ENCODE results near the gene GPBP1L1.
A peak's percentile ranks its signal among the peaks of the same experiment; 100 is the strongest.
"Not testable (repeated sequence)": the region's sequence is repeated elsewhere in the genome, so short reads cannot be mapped to it uniquely, and the experiment has no call there.

The GPBP1L1 gene

GRCh38 chr1:45693811-45694210 is 7.5 kb upstream of the GPBP1L1 start:
- not testable (repeated sequence) for H3K4me1 Mint-ChIP-seq (ENCODE audit: low read depth); H3K27me3 Mint-ChIP-seq

GRCh38 chr1:45687754-45688740 is 1.7 kb upstream of the GPBP1L1 start, which contains the start of gene TMEM69:
Gene TMEM69 (plus strand): TSS chr1:45688181. CDS start chr1:45691069, 2,888 bp downstream.
- H3K36me3 Mint-ChIP-seq (ENCODE audit: low read depth): peaks cover 71% of the 10 kb centered on the region
- peaks cover 30% of the 10 kb centered on the region for H3K4me1 Mint-ChIP-seq (ENCODE audit: low read depth)
- H3K9me3 Mint-ChIP-seq: no peaks in the 10 kb centered on the region
- H3K27ac Mint-ChIP-seq: peak within 1 kb of the TSS; percentile 90
- intact Hi-C loops (cut with micrococcal nuclease): loop anchor here (1.0 to 10.0 kb wide), 5 partner anchors 62 to 157 kb away; partner anchors contain the start of genes IPP, MAST2 and NASP
- no peaks in the 10 kb centered on the region for H3K27me3 Mint-ChIP-seq
- peak within 1 kb of the TSS; percentile 97 for H3K4me3 Mint-ChIP-seq

More at GRCh38 chr1:45693811-45694210, 7.5 kb upstream of the GPBP1L1 start:
- H3K9me3 Mint-ChIP-seq; intact Hi-C loops (cut with micrococcal nuclease); H3K27ac Mint-ChIP-seq; H3K4me3 Mint-ChIP-seq: not testable (repeated sequence)
- H3K36me3 Mint-ChIP-seq (ENCODE audit: low read depth): peaks cover 70% of the 10 kb centered on the region

GRCh38 chr1:45687014-45687753 is 851 bp upstream of the GPBP1L1 start:
- intact Hi-C loops (cut with micrococcal nuclease): loop anchor here (5.0 to 10.0 kb wide), 2 partner anchors 80 to 158 kb away; no protein-coding TSS in a partner anchor
- Mint-ChIP-seq H3K4me3 (peak overlapping the region; percentile 97), H3K4me1 (ENCODE audit: low read depth) (peaks cover 34% of the 10 kb centered on the region), H3K27me3 (no peaks in the 10 kb centered on the region), H3K27ac (peak overlapping the region; percentile 90), H3K36me3 (ENCODE audit: low read depth) (peaks cover 66% of the 10 kb centered on the region), H3K9me3 (no peaks in the 10 kb centered on the region)

- peak overlapping the region; percentile 90 for H3K27ac Mint-ChIP-seq
- peak overlapping the region; percentile 97 for H3K4me3 Mint-ChIP-seq
- H3K36me3 Mint-ChIP-seq (ENCODE audit: low read depth): peaks cover 54% of the 10 kb centered on the region
- intact Hi-C loops (cut with micrococcal nuclease): loop anchor here (5.0 to 10.0 kb wide), 2 partner anchors 79 to 159 kb away; no protein-coding TSS in a partner anchor
- H3K9me3 Mint-ChIP-seq: no peaks in the 10 kb centered on the region
- H3K27me3 Mint-ChIP-seq: no peaks in the 10 kb centered on the region
- peaks cover 39% of the 10 kb centered on the region for H3K4me1 Mint-ChIP-seq (ENCODE audit: low read depth)
Measured at GRCh38 chr1:45686015-45686287, 382 bp downstream of the GPBP1L1 start.

GRCh38 chr1:45685308-45686014 is 872 bp downstream of the GPBP1L1 start:
- no peaks in the 10 kb centered on the region for H3K9me3 Mint-ChIP-seq
- peaks cover 44% of the 10 kb centered on the region for H3K4me1 Mint-ChIP-seq (ENCODE audit: low read depth)
- H3K27me3 Mint-ChIP-seq: no peaks in the 10 kb centered on the region
- intact Hi-C loops (cut with micrococcal nuclease): loop anchor here (5.0 to 10.0 kb wide), 2 partner anchors 78 to 159 kb away; no protein-coding TSS in a partner anchor
- peak overlapping the region; percentile 90 for H3K27ac Mint-ChIP-seq
- peak overlapping the region; percentile 97 for H3K4me3 Mint-ChIP-seq
- peaks cover 51% of the 10 kb centered on the region for H3K36me3 Mint-ChIP-seq (ENCODE audit: low read depth)

- intact Hi-C loops (cut with micrococcal nuclease): loop anchor here (5.0 to 10.0 kb wide), 2 partner anchors 37 to 160 kb away; no protein-coding TSS in a partner anchor
- H3K27me3 Mint-ChIP-seq: no peaks in the 10 kb centered on the region
- H3K36me3 Mint-ChIP-seq (ENCODE audit: low read depth): peaks cover 42% of the 10 kb centered on the region
- peak overlapping the region; percentile 90 for H3K27ac Mint-ChIP-seq
- H3K4me3 Mint-ChIP-seq: peak overlapping the region; percentile 97
- no peaks in the 10 kb centered on the region for H3K9me3 Mint-ChIP-seq
- H3K4me1 Mint-ChIP-seq (ENCODE audit: low read depth): peaks cover 46% of the 10 kb centered on the region
Measured at GRCh38 chr1:45684402-45684801, 1.9 kb downstream of the GPBP1L1 start.

- H3K27ac Mint-ChIP-seq: peak overlapping the region; percentile 37
- H3K4me1 Mint-ChIP-seq (ENCODE audit: low read depth): peaks cover 51% of the 10 kb centered on the region
- peaks cover 35% of the 10 kb centered on the region for H3K36me3 Mint-ChIP-seq (ENCODE audit: low read depth)
- H3K27me3 Mint-ChIP-seq: no peaks in the 10 kb centered on the region
- H3K9me3 Mint-ChIP-seq: no peaks in the 10 kb centered on the region
- intact Hi-C loops (cut with micrococcal nuclease): loop anchor here (5.0 to 10.0 kb wide), 2 partner anchors 36 to 162 kb away; no protein-coding TSS in a partner anchor
- H3K4me3 Mint-ChIP-seq: no peak overlapping the region
Measured at GRCh38 chr1:45682942-45683341, 3.4 kb downstream of the GPBP1L1 start.

GRCh38 chr1:45679123-45679522 is 7.2 kb downstream of the GPBP1L1 start:
- H3K27me3 Mint-ChIP-seq: no peaks in the 10 kb centered on the region
- H3K27ac Mint-ChIP-seq: no peak overlapping the region
- peaks cover 56% of the 10 kb centered on the region for H3K4me1 Mint-ChIP-seq (ENCODE audit: low read depth)
- intact Hi-C loops (cut with micrococcal nuclease): no loop called here
- H3K9me3 Mint-ChIP-seq: no peaks in the 10 kb centered on the region
- H3K4me3 Mint-ChIP-seq: no peak overlapping the region
- peaks cover 17% of the 10 kb centered on the region for H3K36me3 Mint-ChIP-seq (ENCODE audit: low read depth)

- Mint-ChIP-seq H3K4me3 (no peak overlapping the region), H3K27ac (no peak overlapping the region), H3K9me3 (no peaks in the 10 kb centered on the region), H3K36me3 (ENCODE audit: low read depth) (peaks cover 22% of the 10 kb centered on the region), H3K27me3 (no peaks in the 10 kb centered on the region), H3K4me1 (ENCODE audit: low read depth) (peaks cover 60% of the 10 kb centered on the region)
- intact Hi-C loops (cut with micrococcal nuclease): no loop called here
Measured at GRCh38 chr1:45678489-45678888, 7.8 kb downstream of the GPBP1L1 start.

GRCh38 chr1:45677751-45678245 is 8.5 kb downstream of the GPBP1L1 start:
- H3K27me3 Mint-ChIP-seq: no peaks in the 10 kb centered on the region
- H3K9me3 Mint-ChIP-seq: no peaks in the 10 kb centered on the region
- H3K4me3 Mint-ChIP-seq: no peak overlapping the region
- intact Hi-C loops (cut with micrococcal nuclease): no loop called here
- H3K4me1 Mint-ChIP-seq (ENCODE audit: low read depth): peaks cover 61% of the 10 kb centered on the region
- H3K36me3 Mint-ChIP-seq (ENCODE audit: low read depth): peaks cover 22% of the 10 kb centered on the region
- no peak overlapping the region for H3K27ac Mint-ChIP-seq

- intact Hi-C loops (cut with micrococcal nuclease); H3K27me3 Mint-ChIP-seq; H3K4me3 Mint-ChIP-seq; H3K9me3 Mint-ChIP-seq: not testable (repeated sequence)
- Mint-ChIP-seq H3K4me1 (ENCODE audit: low read depth) (peaks cover 64% of the 10 kb centered on the region), H3K27ac (peak overlapping the region; percentile 15), H3K36me3 (ENCODE audit: low read depth) (peaks cover 26% of the 10 kb centered on the region)
Measured at GRCh38 chr1:45676553-45676952, 9.8 kb downstream of the GPBP1L1 start.

- Mint-ChIP-seq H3K9me3 (no peaks in the 10 kb centered on the region), H3K4me1 (ENCODE audit: low read depth) (peaks cover 55% of the 10 kb centered on the region), H3K36me3 (ENCODE audit: low read depth) (peaks cover 40% of the 10 kb centered on the region), H3K27me3 (no peaks in the 10 kb centered on the region), H3K27ac (no peak overlapping the region), H3K4me3 (no peak overlapping the region)
- intact Hi-C loops (cut with micrococcal nuclease): no loop called here
Measured at GRCh38 chr1:45674478-45674877, 11.9 kb downstream of the GPBP1L1 start.

GRCh38 chr1:45673956-45674355 is 12.4 kb downstream of the GPBP1L1 start:
- H3K4me1 Mint-ChIP-seq (ENCODE audit: low read depth): peaks cover 50% of the 10 kb centered on the region
- no peaks in the 10 kb centered on the region for H3K27me3 Mint-ChIP-seq
- intact Hi-C loops (cut with micrococcal nuclease): no loop called here
- peaks cover 40% of the 10 kb centered on the region for H3K36me3 Mint-ChIP-seq (ENCODE audit: low read depth)
- H3K27ac Mint-ChIP-seq: no peak overlapping the region
- no peaks in the 10 kb centered on the region for H3K9me3 Mint-ChIP-seq
- no peak overlapping the region for H3K4me3 Mint-ChIP-seq

Data from dendritic cell treated with granulocyte-macrophage colony-stimulating factor and Interleukin-4, amounts not matched to agents 40 ng/mL and 50 ng/mL, for 4 days (primary cell).